NCI-H128 (cell line): ENCODE data around the gene POM121.
"Not testable (repeated sequence)": the region's sequence is repeated elsewhere in the genome, so short reads cannot be mapped to it uniquely, and the experiment has no call there.

ENCODE experiments used
- DNase-seq: peaks from one replicate; lab custom pipeline; 2025; ENCODE audit not compliant: unreplicated experiment; lab: John Stamatoyannopoulos, UW

Gene POM121

DNA sequence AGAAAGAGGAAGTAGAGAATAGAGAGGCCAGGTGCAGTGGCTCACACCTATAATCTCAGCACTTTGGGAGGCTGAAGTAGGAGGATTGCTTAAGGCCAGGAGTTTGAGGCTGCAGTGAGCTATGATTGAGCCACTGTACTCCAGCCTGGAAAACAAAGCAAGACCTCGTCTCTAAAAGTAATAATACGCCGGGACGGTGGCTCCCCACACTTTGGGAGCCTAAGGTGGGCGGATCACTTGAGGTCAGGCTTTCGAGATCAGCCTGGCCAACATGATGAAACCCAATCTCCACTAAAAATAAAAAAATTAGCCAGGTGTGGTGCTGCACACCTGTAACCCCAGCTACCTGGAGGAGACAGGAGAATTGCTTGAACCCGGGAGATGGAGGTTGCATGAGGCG is 70.6 kb downstream of the POM121 start:
- DNase-seq, result not testable (repeated sequence)

- not testable (repeated sequence) for DNase-seq
Observed at GRCh38 chr7:72997447-72997846, 72.6 kb downstream of the POM121 start.

GRCh38 chr7:72997887-72998468 is 73.1 kb downstream of the POM121 start:
- not testable (repeated sequence) for DNase-seq
